Endothelial cell of hepatic sinusoid (primary cell): ENCODE data around the gene ECHDC1.
"Not testable (repeated sequence)": the region's sequence is repeated elsewhere in the genome, so short reads cannot be mapped to it uniquely, and the experiment has no call there.

Experiments used
- in situ Hi-C: cut with HindIII; loops from 2 replicates; pipeline ENCODE4 v1.10.0; 2017; ENCODE audit warnings: low sequenced_read_pairs

The ECHDC1 gene, protein sequence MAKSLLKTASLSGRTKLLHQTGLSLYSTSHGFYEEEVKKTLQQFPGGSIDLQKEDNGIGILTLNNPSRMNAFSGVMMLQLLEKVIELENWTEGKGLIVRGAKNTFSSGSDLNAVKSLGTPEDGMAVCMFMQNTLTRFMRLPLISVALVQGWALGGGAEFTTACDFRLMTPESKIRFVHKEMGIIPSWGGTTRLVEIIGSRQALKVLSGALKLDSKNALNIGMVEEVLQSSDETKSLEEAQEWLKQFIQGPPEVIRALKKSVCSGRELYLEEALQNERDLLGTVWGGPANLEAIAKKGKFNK

DNA sequence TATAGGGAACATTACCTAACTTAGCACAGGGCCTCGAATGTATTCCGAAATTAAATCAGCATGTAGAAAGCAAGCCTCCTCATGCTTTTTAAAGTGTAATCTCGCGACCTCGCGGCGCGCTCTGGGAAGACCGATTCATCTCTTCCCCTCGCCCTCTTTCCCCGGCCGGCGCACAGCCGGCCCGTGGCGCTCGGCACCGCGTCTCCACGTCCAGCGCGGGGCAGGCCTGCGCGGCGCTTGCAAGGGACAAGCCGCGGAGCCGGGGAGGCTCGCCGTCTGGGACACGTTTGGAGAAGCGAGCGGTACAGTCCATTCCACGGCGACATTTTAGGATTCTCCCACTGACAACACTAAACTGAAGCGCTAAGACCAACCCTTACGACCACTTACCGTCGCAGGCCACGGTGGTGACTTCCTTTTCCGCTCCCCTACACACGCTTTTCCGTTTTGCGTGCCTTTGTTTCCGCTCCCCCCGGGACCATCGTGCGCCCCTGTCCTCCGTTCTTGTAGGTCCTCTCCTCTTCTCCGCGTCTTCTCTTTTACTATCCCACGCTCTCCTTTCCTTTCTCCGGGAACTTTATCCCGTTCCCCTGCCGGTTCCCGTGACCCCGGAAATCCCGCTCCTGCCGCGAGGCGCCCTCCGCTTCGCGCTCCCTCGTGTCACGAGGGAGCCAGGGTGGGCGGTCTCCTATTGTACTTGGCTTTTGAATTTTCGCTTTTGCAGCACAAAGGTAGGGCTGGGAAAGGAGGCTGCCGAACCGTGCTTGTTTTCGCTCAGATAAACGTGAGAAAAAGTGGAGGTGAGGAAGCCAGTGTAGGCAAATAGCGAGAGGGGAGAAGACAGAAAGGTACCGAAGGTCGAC is at the start of gene ECHDC1:
Gene ECHDC1 (minus strand): TSS at position 664 of the 863 bp plus-strand sequence. CDS start 12,581 bp downstream, outside the sequence.
- in situ Hi-C loops = no loop called here

DNA sequence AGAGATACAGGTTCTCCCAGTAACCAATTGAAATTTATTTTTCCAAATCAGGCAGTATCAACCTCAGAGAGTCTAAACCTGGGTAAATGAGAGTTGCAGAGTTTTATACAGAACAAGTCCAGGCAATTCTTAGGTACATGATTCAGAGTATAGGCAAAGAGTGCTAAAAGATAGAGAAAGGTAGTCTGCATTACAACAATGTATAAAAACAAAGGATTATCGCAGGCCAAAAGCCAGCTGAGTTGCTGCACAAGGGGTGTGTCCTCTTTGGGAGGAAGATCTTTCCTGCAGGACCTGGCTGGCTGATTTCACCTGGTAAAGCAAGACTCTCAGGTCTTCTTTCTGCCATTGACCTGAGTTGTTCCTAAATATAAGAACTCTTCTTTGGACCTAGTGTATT is 48.9 kb upstream of the ECHDC1 start:
- in situ Hi-C loops = no loop called here

DNA sequence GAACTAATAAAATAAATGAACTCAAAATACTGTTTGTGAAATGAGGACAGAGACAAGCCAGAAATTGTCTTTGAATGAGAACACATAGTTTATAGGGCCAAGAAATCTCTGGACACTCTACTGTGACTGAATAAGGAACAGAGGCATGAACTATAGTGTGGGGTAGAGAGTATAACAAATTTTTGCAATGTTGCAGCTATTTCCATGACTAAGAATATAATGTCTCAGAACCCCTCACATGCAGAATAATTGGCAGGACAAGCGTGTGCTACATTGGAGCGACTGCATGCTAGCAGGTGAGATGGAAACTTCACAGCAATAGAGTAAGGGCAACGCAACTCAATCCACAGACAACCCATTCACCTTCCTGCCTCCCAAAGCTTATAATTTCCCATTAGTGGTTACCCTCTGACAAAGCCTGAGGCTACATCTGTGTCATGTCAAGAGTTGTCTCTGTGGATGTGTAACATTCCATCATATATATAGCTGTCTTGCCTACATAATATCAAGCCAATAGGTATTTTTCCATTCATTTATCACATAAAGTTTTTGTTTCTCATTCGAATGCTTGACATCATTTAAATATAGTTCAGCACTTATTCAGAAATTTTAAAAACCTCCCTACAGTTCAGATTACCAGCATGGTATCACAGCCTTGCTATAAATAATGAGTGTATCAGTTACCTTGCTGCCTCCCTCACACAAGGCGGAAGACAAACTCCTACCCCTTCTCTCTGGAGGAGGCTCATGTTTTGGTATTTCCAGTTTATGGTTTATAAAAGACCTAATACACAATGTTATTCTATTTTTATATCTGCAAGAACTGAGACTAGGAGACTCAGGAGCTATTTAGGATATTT is 47.9 kb upstream of the ECHDC1 start:
- in situ Hi-C loops = no loop called here

DNA sequence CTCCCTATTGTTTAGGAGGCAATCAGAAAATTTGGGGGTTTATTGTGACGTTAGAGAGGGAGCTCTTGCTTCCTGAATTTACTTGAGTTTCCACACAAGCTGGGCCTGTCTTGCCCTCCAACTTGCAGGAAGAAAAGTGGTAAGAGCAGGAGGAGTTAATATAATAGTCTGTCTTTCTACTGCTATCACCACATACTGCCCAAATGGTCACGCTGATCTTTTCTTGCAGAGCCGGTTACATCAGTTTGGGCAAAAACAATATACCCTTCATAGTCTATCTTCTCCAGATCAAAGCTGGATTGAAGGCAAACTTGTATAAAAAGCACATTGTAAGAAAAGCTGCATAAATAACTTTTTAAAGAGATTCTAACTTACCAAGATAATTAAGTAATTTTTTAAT is 46.3 kb upstream of the ECHDC1 start:
- in situ Hi-C loops = no loop called here

DNA sequence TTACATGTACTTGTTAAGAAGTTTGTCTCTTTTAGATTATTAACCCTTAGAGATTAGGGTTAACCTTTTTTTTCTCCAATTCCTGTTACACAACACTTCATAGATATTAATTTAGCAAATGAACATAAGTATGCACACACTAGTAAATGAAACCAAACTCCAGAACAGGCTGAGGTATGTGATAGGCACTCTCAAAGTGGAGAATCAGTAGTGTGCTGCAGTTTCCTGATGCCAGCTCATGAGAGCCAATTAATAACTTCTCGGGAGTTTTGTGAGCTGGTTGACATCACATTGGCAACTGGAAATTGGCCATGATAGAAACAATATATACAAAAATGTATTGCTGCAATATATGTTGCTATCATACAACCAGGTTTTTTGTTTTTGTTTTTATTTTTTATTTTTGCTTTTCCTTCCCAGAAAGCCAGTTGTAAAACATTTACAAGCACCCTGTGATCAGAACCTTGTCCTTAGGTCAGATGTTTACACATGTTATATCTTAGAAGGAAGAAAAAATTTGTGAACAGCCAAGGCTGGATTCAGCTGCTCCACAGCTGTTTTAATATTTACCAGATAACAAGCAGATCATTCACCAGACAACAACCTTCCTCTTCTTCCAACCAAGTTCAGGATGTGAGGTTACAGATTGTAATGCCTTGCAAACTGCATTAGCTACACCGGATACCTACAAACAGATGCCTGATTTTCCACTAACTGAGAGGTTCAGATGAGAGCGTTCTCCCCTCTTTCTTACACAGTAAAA is 42.4 kb upstream of the ECHDC1 start:
- in situ Hi-C loops = no loop called here

DNA sequence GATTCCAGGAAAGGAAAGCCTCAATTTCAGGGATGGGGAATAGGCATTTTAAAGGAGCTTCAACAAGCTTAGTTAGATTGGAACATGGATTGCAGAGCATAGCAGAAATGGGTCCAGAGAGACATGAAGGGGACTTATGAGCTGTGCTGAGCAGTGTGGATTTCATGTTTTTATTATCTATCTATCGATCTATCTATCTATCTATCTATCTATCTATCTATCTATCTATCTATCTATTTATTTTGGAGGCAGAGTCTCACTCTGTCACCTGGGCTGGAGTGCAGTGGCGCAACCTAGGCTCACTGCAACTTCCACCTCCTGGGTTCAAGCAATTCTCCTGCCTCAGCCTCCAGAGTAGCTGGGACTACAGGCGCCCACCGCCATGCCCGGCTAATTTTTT is 41.4 kb upstream of the ECHDC1 start:
- in situ Hi-C loops = not testable (repeated sequence)

DNA sequence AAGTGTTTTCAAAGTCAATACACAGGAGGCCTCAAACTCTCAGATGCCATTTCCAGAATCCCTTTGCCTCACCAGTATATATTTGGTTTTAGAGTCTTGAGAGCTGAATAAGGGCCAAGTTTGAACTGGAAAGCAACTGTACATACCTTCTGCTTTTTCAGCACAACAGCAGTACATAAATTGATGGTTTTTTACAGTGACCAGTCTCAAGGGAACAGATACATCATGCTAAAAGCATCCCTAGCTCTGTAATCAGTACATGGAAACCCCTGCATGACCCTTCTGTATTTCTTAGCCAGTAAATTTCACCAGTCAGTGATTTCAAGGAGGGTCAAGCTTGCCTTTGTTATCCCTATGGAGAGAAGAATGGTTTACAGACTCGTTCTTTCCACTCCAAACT is 40.6 kb upstream of the ECHDC1 start:
- in situ Hi-C loops = no loop called here

DNA sequence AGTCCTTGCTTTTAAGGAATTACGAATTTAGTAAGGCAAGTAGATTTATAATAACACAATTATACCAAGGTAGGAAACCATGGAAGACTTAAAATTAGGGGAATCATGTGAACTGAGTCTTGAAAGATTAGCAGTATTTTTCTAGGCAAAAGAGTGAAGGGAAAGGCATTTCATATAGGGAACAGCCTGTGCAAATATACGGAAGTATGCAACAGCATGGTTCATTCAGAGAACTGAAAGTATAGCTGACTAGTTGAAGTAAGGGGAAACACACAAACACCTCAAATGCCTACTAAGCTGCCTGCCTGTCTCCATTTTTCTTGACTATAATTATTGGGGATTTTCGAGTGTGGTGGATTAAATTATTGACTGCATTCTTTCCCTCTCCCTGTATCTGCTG is 39.0 kb upstream of the ECHDC1 start:
- in situ Hi-C loops = no loop called here

DNA sequence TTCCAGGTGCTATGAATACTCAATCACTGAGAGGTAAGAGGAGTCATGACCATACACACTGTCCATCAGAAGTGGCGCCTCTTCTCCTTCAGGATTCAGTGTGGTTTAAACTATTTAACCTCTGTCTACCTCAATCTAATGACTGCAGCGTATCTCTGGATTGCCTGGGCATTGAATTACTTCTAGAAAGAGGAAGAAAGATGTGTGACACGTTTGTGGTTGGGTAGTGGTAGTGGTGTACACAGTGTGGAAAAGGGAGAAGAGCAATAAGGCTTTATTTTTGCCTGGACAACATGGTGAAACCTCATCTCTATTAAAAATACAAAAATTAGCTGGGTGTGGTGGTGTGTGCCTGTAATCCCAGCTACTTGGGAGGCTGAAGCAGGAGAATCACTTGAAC is 38.0 kb upstream of the ECHDC1 start:
- in situ Hi-C loops = no loop called here

DNA sequence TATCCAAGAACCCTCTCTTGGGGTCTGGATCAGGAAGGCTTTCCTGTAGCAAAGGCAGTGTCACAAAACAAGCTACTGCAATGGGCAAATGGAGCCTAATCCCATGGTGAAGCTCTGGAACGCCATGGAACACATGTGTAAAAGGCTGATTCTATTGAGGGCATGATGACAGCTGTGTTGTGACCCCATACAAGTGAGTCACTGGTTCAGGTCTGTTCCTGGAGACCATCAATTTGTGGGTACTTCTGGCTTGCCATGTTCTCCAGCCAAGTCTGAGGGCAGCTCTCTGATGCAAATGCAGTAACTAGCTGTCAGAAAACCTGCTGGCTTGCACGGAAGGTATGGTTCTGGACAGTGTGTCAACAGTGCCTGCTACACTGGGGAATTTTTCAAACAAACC is 33.3 kb upstream of the ECHDC1 start:
- in situ Hi-C loops = no loop called here

DNA sequence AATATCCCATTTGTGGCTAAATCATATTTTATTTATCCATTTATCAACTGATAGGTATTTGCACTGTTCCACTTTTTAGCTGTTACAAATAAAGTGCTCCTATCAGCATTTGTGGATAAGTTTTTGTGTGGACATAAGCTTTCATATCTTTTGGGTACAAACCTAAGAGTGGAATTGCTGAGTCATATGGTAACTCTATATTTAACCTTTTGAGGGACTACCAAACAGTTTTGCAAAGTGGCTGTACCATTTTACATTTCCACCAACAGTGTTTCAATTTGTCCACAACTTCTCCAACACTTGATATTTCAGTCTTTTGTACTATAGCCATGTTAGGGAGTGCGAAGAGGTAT is 23.6 kb upstream of the ECHDC1 start:
- in situ Hi-C loops = no loop called here

DNA sequence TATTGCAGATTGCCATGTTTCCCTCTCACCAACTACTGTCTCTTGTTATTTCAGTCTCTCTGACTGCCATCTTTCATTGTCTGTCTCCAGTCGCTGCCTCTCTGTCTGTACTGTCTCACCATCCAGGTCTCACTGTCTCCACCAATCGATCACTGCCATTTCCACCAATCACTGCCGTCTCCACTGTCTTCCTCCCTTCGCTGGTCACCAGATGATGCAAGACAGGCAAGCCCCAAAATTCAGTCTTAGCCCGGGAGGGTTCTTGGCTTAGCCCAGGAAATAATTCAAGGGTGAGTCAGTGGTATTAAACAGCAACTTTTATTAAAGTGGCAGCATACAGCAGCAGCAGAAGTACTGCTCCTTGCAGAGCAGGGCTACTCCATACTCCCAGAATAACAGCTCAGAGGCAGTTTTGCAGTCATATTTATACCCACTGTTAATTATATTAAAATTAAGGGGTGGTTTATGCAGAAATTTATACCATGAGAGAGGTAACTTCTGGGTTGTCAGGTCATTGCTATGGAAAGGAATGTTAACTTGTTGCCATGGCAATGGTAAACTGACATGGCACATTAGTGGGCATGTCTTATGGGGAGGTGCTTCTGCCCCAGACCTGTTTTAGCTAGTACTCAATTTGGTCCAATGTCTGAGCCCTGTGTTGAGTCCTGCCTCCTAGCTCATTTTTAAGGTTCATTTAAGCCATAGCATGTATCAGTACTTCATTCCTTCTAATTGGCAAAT is 23.0 kb upstream of the ECHDC1 start:
- in situ Hi-C loops = no loop called here

DNA sequence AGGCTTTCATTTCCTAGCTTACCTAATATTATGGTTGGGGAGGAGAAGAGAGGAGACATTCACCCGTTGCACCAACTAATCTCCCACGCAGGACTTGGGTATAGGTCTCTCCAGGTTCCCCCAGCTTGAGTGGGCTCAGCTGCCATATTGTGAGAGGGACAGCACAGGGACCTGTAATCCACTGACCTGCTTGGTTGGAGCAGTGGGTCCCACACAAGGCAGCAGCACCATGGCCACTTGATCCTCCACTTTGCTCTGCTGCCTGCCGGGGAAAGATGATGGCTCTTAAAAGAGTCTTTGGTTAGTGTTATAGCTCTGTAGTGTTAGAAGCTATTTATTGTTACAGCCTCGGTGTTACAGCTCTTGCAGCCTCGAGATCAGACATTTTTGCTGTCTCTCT is 22.5 kb upstream of the ECHDC1 start:
- in situ Hi-C loops = no loop called here

DNA sequence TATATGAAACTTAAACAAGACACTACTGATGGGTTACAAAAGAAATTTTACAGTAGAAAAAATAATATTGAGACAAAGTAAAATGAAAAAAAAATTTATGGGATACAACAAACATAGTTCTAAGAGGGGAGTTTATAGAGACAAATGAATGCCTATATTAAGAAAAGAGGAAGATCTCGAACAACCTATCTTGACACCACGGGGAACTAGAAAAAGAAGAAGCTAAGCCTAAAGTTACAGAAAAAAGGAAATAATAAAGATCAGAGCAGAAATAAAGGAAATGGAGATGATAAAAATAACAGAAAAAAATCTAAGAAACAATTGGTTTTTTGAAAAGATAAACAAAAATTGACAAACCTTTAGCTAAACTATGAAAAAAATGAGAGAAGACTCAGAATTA is 9.1 kb upstream of the ECHDC1 start:
- in situ Hi-C loops = no loop called here

DNA sequence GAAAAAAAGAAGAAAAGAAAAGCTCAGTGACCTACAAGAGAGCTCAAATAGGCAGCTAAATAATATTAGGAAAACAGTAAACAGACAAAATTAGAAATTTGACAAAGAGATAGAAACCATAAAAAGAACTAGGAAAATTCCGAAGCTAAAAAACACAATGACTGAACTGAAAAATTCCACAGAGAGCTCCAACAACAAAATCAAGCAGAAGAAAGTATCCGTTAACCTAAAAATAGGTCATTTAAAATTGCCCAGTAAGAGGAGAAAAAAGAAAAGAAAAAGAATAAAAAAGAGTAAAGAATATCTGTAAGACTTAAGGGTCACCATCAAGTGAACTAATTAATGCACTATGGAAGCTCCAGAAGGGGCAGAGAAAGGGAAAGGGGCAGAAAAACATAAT is 6.6 kb upstream of the ECHDC1 start:
- in situ Hi-C loops = no loop called here

DNA sequence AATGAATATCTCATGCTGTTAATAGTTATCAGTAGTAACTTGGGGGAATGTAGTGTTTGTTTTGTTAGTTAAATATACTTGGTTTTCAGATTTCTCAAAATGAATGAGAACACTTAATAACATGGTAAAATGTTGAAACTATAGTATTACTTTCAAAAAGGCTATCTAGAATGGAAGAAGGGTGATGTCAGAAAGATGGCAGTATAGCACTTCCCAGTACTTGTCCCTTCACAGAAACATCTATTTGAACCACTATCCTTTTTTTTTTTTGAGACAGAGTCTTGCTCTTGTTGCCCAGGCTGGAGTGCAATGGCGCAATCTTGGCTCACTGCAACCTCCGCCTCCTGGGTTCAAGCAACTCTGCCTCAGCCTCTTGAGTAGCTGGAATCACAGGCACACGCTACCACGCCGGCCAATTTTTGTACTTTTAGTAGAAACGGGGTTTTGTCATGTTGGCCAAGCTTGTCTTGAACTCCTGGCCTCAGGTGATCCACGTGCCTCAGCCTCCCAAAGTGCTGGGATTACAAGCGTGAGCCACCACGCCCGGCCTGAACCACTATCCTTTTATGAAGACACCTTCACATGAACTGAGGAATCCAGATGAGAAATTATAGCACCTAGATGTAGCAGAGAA is 4.7 kb upstream of the ECHDC1 start:
- in situ Hi-C loops = no loop called here

DNA sequence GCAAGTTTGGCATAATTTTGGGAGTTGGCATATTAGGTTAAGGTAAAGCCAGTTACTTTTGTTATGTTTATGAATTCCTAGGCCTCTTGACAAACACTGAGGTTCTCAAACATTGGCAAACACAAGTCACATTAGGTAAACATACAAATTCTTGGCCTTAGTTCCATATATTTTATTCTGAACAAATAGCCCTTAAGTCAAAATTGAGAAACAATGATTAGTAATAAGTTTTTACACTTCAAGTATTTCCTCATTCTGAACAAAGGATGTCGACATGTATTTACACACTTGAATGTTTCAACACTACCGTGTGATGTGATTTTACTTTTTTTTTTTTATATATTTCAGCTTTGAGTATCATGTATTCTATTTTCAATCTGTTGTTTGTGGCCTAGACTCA is 3.8 kb upstream of the ECHDC1 start:
- in situ Hi-C loops = no loop called here

DNA sequence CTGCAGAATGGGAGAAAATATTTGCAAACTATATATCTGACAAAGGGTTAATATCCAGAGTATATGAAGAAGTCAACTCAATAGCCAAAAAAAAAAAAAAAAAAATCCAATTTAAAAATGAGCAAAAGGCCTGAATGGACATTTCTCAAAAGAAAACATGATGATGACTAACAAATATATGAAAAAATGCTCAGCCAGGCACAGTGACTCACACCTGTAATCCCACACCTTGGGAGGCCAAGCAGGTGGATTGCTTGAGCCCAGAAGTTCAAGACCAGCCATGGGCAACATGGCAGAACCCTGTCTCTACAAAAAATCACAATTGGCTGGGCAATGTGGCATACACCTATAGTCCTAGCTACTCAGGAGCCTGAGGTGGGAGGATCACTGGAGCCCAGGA is 2.1 kb upstream of the ECHDC1 start:
- in situ Hi-C loops = no loop called here

DNA sequence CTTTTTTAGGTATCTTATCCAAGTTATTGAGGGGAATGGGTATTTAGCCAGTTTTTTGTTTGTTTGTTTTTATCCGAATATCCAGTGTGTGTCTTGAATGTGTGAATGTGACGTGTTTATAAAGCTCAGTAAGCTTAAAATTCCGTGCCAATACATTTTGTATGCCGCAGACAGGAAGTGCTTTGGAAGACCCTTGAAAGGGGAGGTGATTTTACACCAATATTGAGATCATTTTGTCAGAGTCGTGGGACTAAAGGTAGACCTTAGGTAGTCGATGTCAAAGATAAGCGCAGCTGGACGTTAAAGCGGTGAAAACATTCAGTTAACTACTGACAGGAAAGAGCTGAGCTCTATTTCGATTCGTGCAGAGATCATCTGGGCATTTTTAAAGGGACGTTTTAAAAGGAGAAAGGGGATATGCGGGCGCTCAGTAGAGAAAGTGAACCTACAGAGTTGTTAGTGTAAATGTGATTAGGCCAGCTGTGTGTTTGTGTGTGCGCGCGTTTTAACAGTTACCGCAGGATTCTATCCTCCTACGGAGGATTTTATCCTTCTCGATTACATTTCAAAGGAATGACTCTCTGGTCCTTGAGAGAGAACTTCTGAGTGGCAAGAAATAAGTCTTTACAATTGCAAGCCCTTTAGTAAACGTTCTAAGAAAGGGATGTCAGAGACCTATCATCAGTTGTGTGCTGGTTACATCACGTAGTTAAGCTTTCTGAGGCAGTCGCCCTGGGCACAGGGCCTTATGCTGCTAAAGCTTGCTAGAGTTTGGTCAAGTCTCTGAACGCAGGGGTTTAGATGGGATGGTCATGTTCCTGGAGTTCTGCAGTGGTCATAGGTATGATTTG is 625 bp upstream of the ECHDC1 start:
- in situ Hi-C loops = no loop called here
